Activated CD8-positive, alpha-beta memory T cell treated with anti-CD3 and anti-CD28 coated beads for 36 hours (primary cell): ENCODE results near the gene B4GALNT1. TPM values are rescaled to one million over a fixed set of nuclear protein-coding genes. Genes with fewer than 3 reads are reported as not detected.

Source experiments
- CTCF ChIA-PET: fragments of 350-600 bp; sonication (Branson Sonifier 250); formaldehyde crosslinking; loops from one replicate; lab custom pipeline; 2021; ENCODE audit warnings: antibody characterized with exemption; lab: Charles Lee
- POLR2A ChIA-PET: fragments of 350-600 bp; sonication (Branson Sonifier 250); formaldehyde crosslinking; loops from one replicate; lab custom pipeline; 2021; ENCODE audit warnings: antibody characterized with exemption; lab: Charles Lee
- total RNA-seq, 2 experiments: library from RNA; stranded (reverse); gene quantifications; one replicate each; pipeline ENCODE4 v1.2.3, GENCODE V29; 2021

The B4GALNT1 gene
- total RNA-seq, 2 experiments from 2014 or later: 3.2 TPM

DNA sequence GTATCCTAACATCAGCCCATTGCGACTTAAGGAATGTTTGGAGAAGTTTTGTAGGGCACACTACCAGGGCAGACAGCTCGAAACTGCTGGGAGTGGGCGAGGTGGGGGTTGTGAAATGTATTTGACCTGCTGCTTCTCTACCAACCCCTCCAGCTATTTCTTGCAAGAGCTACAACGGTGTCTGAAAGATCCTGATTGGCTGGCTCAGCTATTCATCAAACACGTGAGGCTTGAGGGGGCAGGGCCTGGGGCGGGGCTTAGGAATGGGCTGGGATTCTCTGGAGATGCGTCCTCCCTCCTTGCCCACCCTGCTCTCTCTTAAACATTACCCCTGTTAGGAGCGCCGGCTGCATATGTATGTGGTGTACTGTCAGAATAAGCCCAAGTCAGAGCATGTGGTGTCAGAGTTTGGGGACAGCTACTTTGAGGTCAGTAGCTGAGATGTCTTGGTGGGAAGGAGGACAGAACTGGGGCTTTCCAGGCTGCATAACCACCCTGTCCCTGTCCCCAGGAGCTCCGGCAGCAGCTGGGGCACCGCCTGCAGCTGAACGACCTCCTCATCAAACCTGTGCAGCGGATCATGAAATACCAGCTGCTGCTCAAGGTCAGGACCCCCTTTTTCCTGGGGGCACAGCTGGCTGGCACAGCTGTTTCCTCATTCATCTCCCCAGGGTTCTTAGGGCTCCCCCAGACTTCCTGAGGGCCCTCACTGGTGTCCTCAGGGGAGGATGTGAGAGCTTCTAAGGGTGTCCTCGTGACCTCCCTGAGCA, 18.6 kb downstream of the B4GALNT1 start:
- POLR2A ChIA-PET: no interaction called here

GRCh38 chr12:57613427-57614109, 19.4 kb downstream of the B4GALNT1 start:
- ChIA-PET CTCF (interaction anchor here (0.6 to 4.1 kb wide), 4 partner anchors 8 to 30 kb away, joined by 3 to 21 read pairs (median 4); partner anchors contain the start of gene B4GALNT1), POLR2A (no interaction called here)

More for the DNA sequence above, 18.6 kb downstream of the B4GALNT1 start:
- CTCF ChIA-PET: interaction anchor here (0.6 to 4.1 kb wide), 5 partner anchors 9 to 80 kb away, joined by 3 to 21 read pairs (median 3); partner anchors contain the start of gene OS9

DNA sequence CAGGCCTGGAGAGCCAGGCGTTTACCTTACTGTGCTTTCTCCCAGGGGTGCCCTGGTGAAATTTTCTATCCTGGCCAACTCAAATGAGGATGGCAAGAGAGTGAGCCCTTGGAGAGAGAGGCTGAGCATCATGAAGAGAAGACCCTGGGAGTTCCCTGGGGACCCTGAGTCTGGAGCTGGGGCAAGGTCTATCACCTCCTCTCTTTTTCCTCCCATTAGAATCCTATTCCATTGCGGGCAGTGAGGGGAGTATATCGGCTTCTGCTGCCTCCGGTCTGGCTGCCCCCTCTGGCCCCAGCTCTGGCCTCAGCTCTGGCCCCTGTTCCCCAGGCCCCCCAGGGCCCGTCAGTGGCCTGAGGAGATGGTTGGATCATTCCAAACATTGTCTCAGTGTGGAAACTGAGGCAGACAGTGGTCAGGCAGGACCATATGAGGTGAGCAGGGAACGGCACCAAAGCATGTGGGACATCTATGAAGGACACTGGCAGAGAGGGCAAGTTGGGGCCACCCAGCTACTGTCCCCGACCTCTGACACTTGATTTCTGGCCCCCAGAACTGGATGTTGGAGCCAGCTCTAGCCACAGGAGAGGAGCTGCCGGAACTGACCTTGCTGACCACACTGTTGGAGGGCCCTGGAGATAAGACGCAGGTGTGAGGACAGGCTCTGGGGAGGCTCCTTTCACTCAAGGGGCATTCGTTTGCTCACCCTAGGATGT, 20.1 kb downstream of the B4GALNT1 start:
- CTCF ChIA-PET: interaction anchor here (0.9 to 1.2 kb wide), 2 partner anchors 20 to 30 kb away, joined by 3 to 4 read pairs; partner anchors contain the start of gene B4GALNT1
- POLR2A ChIA-PET: no interaction called here

GRCh38 chr12:57611827-57612710, 20.9 kb downstream of the B4GALNT1 start:
- CTCF ChIA-PET: interaction anchor here (0.9 to 1.6 kb wide), 6 partner anchors 9 to 29 kb away, joined by 3 to 7 read pairs (median 4); partner anchors contain the start of gene B4GALNT1
- POLR2A ChIA-PET: interaction anchor here (0.9 kb wide), 1 partner anchor 8 kb away, joined by 3 read pairs; no protein-coding TSS in a partner anchor

DNA sequence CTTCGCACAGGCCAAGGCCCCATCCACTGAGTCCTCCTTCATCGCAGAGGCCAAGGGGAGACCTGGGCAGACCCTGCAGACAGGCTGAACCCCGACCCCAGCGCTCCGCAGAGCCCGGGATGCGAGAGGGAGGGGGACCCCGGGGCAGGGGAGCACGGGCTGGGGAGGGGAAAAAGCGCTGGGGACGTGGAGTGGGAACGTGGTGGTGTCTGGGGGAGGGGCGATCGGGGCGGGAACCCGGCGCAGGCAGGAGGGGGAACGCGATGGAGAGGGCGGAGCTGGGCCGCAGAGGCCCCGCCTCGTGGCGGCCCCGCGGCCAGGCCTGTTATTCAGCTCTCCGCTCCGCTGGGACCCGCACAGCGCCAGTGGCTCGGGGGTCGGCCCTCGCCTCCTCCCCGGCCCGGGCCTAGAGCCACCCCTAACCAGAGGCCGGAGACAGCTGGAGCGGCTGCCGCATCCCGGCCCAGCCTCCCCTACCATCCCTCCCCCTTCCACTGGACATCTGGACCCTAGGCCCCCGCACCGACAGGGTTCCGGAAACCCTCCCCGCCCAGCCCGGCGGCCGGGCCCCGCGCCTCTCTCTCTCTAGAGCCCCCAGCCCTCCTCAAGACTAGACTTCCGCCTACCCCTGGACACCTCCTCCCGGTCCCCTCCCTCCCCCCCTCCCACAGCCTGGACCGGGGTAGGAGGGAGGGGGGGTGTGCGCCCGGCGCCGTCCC, 21.7 kb downstream of the B4GALNT1 start, which contains the start of gene ARHGEF25:
ARHGEF25 (plus strand) TSS at position 328 of the 719 bp plus-strand sequence. CDS start 460 bp downstream, outside the sequence.
- ChIA-PET POLR2A (interaction anchor here (0.6 to 0.9 kb wide), 2 partner anchors 9 to 219 kb away, joined by 3 to 4 read pairs; no protein-coding TSS in a partner anchor), CTCF (interaction anchor here (1.1 to 1.6 kb wide), 4 partner anchors 10 to 28 kb away, joined by 3 to 7 read pairs (median 4); no protein-coding TSS in a partner anchor)

- ChIA-PET POLR2A (interaction anchor here (0.6 to 0.9 kb wide), 2 partner anchors 10 to 218 kb away, joined by 3 to 4 read pairs; no protein-coding TSS in a partner anchor), CTCF (interaction anchor here (1.1 to 1.6 kb wide), 4 partner anchors 10 to 27 kb away, joined by 3 to 7 read pairs (median 4); no protein-coding TSS in a partner anchor)
These were observed 22.4 kb downstream of the B4GALNT1 start for GRCh38 chr12:57610554-57611107.

- ChIA-PET POLR2A (interaction anchor here (0.7 kb wide), 1 partner anchor 133 kb away, joined by 3 read pairs; no protein-coding TSS in a partner anchor), CTCF (interaction anchor here (0.5 to 2.5 kb wide), 2 partner anchors 27 to 39 kb away, joined by 3 to 9 read pairs; no protein-coding TSS in a partner anchor)
These were observed 23.0 kb downstream of the B4GALNT1 start for GRCh38 chr12:57609781-57610553.

DNA sequence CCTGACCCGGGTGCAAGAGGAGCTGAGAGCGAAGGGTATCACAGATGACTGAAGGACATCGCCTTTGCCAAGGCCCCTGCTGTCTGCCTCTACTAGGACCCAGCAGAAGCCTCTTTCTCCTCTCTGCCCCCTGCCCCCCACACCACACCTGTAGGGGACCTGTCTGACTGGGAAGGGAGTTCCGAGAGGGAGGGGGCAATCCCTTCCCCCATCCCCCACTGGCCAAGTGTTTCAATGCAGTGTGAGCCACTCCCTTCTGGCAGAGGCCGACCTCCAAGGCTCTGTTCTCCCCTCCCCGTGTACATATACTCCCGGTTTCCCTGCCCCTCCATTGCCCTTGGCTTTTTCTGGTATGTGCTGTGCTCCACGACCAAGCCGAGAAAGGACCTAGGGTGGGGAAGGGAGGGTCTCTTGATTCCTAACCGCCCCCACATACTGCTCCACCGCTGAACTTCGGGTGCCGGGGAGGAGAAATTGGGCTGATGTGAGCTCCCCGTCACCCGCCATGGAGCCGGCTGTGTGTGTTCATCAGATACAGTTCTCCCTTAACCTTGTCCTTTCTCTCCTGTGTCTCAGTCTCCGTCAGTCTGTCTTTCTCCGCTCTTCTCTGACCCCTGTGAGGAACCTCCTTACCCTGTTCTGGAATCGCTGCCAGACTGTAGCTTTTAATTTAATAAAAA, 23.8 kb downstream of the B4GALNT1 start:
- ChIA-PET POLR2A (interaction anchor here (0.7 to 1.0 kb wide), 2 partner anchors 12 to 132 kb away, joined by 3 read pairs; no protein-coding TSS in a partner anchor), CTCF (interaction anchor here (0.5 to 2.5 kb wide), 2 partner anchors 26 to 39 kb away, joined by 3 to 9 read pairs; no protein-coding TSS in a partner anchor)

- ChIA-PET POLR2A (interaction anchor here (1.0 kb wide), 1 partner anchor 13 kb away, joined by 3 read pairs; no protein-coding TSS in a partner anchor), CTCF (interaction anchor here (2.5 kb wide), 1 partner anchor 25 kb away, joined by 9 read pairs; no protein-coding TSS in a partner anchor)
These were observed 24.9 kb downstream of the B4GALNT1 start for GRCh38 chr12:57607958-57608663.

DNA sequence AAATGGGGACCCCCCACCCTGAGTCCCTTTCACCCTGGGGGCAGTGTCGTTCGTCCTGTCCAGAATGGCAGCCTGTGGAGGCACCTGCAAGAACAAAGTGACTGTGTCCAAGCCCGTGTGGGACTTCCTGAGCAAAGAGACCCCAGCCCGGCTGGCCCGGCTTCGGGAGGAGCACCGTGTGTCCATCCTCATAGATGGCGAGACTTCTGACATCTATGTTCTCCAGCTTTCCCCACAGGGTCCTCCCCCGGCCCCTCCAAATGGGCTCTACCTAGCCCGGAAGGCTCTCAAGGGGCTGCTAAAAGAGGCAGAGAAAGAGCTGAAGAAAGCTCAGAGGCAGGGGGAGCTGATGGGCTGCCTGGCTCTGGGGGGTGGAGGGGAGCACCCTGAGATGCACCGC, 26.2 kb downstream of the B4GALNT1 start:
- ChIA-PET CTCF (interaction anchor here (1.6 to 1.7 kb wide), 2 partner anchors 10 to 13 kb away, joined by 3 to 5 read pairs; no protein-coding TSS in a partner anchor), POLR2A (no interaction called here)

GRCh38 chr12:57606399-57606798, 26.6 kb downstream of the B4GALNT1 start:
- POLR2A ChIA-PET: no interaction called here
- CTCF ChIA-PET: interaction anchor here (1.2 to 1.7 kb wide), 4 partner anchors 8 to 23 kb away, joined by 3 to 5 read pairs (median 4); no protein-coding TSS in a partner anchor

DNA sequence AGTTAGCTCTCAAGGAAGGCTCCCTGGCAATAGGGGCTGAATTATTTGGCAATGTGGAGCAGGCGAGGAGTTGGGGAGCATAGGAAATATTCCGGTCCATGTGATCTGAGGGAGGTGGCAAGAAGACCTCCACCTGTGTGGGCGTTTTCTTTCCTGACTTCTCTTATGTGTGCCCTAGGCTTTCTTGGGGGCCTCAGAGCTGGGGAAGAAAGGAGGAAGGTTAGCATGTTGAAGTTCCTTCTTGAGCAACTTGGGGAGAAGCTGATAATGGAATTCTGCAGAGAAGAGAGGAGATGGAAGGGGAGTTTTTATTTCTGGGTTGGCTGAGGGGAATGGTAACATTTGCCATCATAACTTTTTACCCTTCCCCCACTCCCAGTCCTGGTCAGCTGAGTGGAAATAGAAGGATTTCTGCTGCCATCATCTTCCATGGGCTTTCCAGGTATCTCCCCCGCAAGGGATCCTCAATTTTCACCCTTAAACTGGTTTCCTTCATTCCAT, 27.1 kb downstream of the B4GALNT1 start:
- ChIA-PET POLR2A (no interaction called here), CTCF (interaction anchor here (1.2 to 1.7 kb wide), 5 partner anchors 9 to 23 kb away, joined by 3 to 5 read pairs (median 4); no protein-coding TSS in a partner anchor)

DNA sequence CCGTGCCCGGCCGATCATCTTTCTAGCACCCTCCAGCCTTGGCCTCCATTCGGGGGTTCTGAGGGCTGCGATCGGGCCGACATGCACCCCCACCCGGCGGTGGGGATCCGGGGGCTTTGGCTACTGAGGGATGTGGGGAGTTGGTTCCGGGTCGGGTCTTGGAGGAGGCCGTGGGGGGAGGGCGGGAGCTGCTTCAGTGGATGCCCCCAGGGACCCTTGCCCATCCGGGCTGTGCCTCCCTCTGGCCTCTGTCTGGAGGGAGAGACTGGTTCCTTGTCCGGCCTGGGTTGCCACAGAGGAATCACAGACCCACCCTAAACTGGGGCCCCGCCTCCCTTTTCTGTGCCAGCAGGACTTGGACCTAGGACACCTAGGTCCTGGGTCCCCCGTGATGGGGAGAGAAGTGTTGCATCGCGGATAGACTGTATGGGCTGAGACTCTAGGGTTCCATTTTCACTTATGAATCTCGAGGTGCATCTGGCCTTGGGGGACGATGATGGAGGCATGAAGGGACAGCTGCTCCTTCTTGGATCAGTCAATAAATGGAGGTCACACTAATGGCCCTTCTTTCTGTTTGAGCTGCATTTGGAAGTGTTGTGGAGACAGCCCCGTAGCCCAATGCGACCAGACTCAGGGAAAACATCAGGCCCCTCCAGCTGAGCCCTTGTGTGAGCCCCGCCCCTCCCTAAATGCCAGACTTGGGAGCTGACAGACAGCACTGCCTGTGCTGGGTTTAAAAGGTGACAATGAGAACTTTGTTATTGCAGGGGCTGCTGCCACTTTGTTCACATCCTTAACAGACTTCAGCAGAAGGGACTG, 27.8 kb downstream of the B4GALNT1 start:
- CTCF ChIA-PET: interaction anchor here (1.2 to 1.7 kb wide), 5 partner anchors 9 to 22 kb away, joined by 3 to 5 read pairs (median 4); no protein-coding TSS in a partner anchor
- POLR2A ChIA-PET: no interaction called here
